Measurements from ENCODE around the gene TMIGD1. TPM values are rescaled to one million over a fixed set of nuclear protein-coding genes. Genes with fewer than 3 reads are reported as not detected.

TMIGD1 gene
- total RNA-seq, 1 donor from 2014 or later = not detected

DNA sequence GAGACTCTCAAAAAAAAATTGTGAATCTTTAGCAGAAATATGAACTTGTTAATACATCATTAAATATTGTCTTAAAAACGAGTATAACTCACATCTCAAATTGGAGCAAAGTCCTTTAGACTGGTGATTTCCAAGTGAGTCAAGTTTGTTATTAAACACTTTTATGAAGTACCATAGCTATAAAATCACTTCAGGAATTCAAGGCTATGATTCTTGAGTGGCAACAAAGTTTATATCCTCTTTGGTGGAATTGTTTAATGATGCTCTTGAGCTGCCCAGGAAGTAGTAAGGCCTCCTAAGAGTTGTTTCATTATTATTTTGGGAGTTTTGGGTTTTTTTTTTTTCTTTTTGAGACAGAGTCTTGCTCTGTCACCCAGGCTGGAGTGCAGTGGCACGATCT, 25.5 kb downstream of the TMIGD1 start:
- no peak overlapping the region for H3K9ac ChIP-seq
- H3K9me3 Mint-ChIP-seq = no peaks in the 10 kb centered on the region
- DNase-seq (ENCODE audit: low spot score) = no peak
- H3K27ac Mint-ChIP-seq = no peak overlapping the region
- H3K36me3 ChIP-seq = no peaks in the 10 kb centered on the region
- no peak overlapping the region for H2AFZ ChIP-seq (replicated peaks)
- no peaks in the 10 kb centered on the region for H3F3A ChIP-seq (ENCODE audit: low read depth)
- no peaks in the 10 kb centered on the region for H3K36me3 Mint-ChIP-seq
- H3K27ac ChIP-seq = no peak overlapping the region
- H3K4me1 ChIP-seq = no peaks in the 10 kb centered on the region
- H3K27me3 Mint-ChIP-seq (ENCODE audit: insufficient read depth, low read depth) = peaks cover 2% of the 10 kb centered on the region
- H3K27me3 ChIP-seq = no peaks in the 10 kb centered on the region
- H3K4me2 ChIP-seq = no peak overlapping the region
- no peaks in the 10 kb centered on the region for H3K79me2 ChIP-seq (ENCODE audit: low read depth)
- no peak overlapping the region for H3K4me3 ChIP-seq
- H4K20me1 ChIP-seq (ENCODE audit: low read depth) = no peaks in the 10 kb centered on the region
- H3K4me3 Mint-ChIP-seq = no peak overlapping the region
- no peak for TF ChIP-seq EZH2 (IDR thresholded peaks at IDR 0.05)
- TF ChIP-seq EZH2phosphoT487 (IDR thresholded peaks at IDR 0.05) = no peak
- TF ChIP-seq, protein P1, sequence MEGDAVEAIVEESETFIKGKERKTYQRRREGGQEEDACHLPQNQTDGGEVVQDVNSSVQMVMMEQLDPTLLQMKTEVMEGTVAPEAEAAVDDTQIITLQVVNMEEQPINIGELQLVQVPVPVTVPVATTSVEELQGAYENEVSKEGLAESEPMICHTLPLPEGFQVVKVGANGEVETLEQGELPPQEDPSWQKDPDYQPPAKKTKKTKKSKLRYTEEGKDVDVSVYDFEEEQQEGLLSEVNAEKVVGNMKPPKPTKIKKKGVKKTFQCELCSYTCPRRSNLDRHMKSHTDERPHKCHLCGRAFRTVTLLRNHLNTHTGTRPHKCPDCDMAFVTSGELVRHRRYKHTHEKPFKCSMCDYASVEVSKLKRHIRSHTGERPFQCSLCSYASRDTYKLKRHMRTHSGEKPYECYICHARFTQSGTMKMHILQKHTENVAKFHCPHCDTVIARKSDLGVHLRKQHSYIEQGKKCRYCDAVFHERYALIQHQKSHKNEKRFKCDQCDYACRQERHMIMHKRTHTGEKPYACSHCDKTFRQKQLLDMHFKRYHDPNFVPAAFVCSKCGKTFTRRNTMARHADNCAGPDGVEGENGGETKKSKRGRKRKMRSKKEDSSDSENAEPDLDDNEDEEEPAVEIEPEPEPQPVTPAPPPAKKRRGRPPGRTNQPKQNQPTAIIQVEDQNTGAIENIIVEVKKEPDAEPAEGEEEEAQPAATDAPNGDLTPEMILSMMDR (IDR thresholded peaks at IDR 0.05) = no peak
- H3K9me3 ChIP-seq (ENCODE audit: low read depth) = no peaks in the 10 kb centered on the region
- H3K4me1 Mint-ChIP-seq = no peaks in the 10 kb centered on the region

DNA sequence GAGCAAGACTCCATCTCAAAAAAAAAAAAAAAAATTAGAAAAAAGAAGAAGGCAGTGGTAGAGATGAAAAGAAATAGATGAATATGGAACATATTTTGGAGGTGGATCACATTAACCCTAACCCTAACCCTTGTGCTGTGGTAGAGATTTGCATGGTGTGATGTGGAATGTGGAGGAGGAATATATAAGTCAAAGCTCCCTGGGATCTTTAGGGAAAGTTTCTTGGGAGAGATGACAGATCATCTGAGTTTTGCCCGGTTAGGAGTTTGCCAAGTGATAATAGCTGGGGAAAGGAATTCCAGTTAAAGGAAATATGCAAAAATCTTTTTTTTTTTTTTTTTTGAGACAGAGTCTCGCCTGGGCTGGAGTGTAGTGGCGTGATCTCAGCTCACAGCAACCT, 29.1 kb downstream of the TMIGD1 start:
- Histone ChIP-seq H3K27me3 (no peaks in the 10 kb centered on the region), H2AFZ (replicated peaks) (no peak overlapping the region), H3K4me2 (no peak overlapping the region), H3K79me2 (ENCODE audit: low read depth) (no peaks in the 10 kb centered on the region), H3K4me3 (no peak overlapping the region), H3K27ac (no peak overlapping the region), H3K9ac (no peak overlapping the region), H3F3A (ENCODE audit: low read depth) (no peaks in the 10 kb centered on the region), H3K36me3 (no peaks in the 10 kb centered on the region), H3K4me1 (no peaks in the 10 kb centered on the region), H4K20me1 (ENCODE audit: low read depth) (no peaks in the 10 kb centered on the region), H3K9me3 (ENCODE audit: low read depth) (no peaks in the 10 kb centered on the region)
- H3K4me3 Mint-ChIP-seq = no peak overlapping the region
- no peak for TF ChIP-seq EZH2 (IDR thresholded peaks at IDR 0.05)
- TF ChIP-seq, protein P1 (IDR thresholded peaks at IDR 0.05) = no peak
- TF ChIP-seq EZH2phosphoT487 (IDR thresholded peaks at IDR 0.05) = no peak
- no peak overlapping the region for H3K27ac Mint-ChIP-seq
- peaks cover 3% of the 10 kb centered on the region for H3K27me3 Mint-ChIP-seq (ENCODE audit: insufficient read depth, low read depth)
- peaks cover 6% of the 10 kb centered on the region for H3K9me3 Mint-ChIP-seq
- H3K36me3 Mint-ChIP-seq = no peaks in the 10 kb centered on the region
- no peak for DNase-seq (ENCODE audit: low spot score)
- H3K4me1 Mint-ChIP-seq = no peaks in the 10 kb centered on the region

DNA sequence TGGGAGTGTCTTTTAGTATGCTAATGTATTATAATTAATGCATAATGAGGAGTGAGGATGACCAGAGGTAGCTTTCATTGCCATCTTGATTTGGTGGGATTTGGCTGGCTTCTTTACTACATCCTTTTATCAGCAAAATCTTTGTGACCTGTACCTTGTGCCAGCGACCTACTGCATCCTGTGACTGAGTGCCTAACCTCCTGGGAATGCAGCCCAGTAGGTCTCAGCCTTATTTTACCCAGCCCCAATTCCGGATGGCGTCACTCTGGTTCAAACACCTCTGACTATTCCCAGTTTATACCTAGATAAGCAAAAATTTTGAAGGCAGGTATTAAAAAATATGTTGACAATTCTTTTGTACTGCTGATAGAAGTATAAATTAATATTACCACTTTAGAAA, 31.6 kb downstream of the TMIGD1 start:
- Mint-ChIP-seq H3K36me3 (no peaks in the 10 kb centered on the region), H3K4me1 (no peaks in the 10 kb centered on the region), H3K27me3 (ENCODE audit: insufficient read depth, low read depth) (peaks cover 3% of the 10 kb centered on the region), H3K4me3 (no peak overlapping the region), H3K9me3 (peaks cover 7% of the 10 kb centered on the region), H3K27ac (no peak overlapping the region)
- H2AFZ ChIP-seq (replicated peaks) = no peak overlapping the region
- no peaks in the 10 kb centered on the region for H3K9me3 ChIP-seq (ENCODE audit: low read depth)
- no peaks in the 10 kb centered on the region for H3K27me3 ChIP-seq
- H3K27ac ChIP-seq = no peak overlapping the region
- TF ChIP-seq, protein P1 (IDR thresholded peaks at IDR 0.05) = no peak
- TF ChIP-seq EZH2phosphoT487 (IDR thresholded peaks at IDR 0.05) (no peak), EZH2 (IDR thresholded peaks at IDR 0.05) (no peak)
- H3K9ac ChIP-seq = no peak overlapping the region
- H3K79me2 ChIP-seq (ENCODE audit: low read depth) = no peaks in the 10 kb centered on the region
- H3K36me3 ChIP-seq = no peaks in the 10 kb centered on the region
- H3K4me2 ChIP-seq = no peak overlapping the region
- H3K4me3 ChIP-seq = no peak overlapping the region
- H4K20me1 ChIP-seq (ENCODE audit: low read depth) = no peaks in the 10 kb centered on the region
- no peak for DNase-seq (ENCODE audit: low spot score)
- H3F3A ChIP-seq (ENCODE audit: low read depth) = no peaks in the 10 kb centered on the region
- no peaks in the 10 kb centered on the region for H3K4me1 ChIP-seq

Measured in neural progenitor cell (in vitro differentiated cells).